GM18868 (cell line): ENCODE measurements around the gene COMT.
"Not testable (repeated sequence)": the region's sequence is repeated elsewhere in the genome, so short reads cannot be mapped to it uniquely, and the experiment has no call there.

Experiments
- ATAC-seq: cut with Tn5 transposase; IDR thresholded peaks from one replicate; pipeline ENCODE4 v1.9.1; 2021; ENCODE audit warnings: mild to moderate bottlenecking, moderate library complexity; ENCODE audit not compliant: unreplicated experiment

Gene COMT

GRCh38 chr22:19928207-19928606, 13.4 kb upstream of the COMT start:
- no peak for ATAC-seq

- ATAC-seq: no peak
Observed at GRCh38 chr22:19929586-19930550, 11.7 kb upstream of the COMT start.

GRCh38 chr22:19930551-19931486, 10.8 kb upstream of the COMT start:
- no peak for ATAC-seq

GRCh38 chr22:19931514-19931913, 10.1 kb upstream of the COMT start:
- no peak for ATAC-seq

GRCh38 chr22:19932367-19933206, 9.0 kb upstream of the COMT start:
- ATAC-seq: no peak

- ATAC-seq: no peak
Observed at GRCh38 chr22:19933341-19934241, 8.0 kb upstream of the COMT start.

- ATAC-seq: not testable (repeated sequence)
Observed at GRCh38 chr22:19935123-19935718, 6.4 kb upstream of the COMT start.

- ATAC-seq: no peak
Observed at GRCh38 chr22:19936513-19936912, 5.1 kb upstream of the COMT start.

- no peak for ATAC-seq
Observed at GRCh38 chr22:19937616-19938473, 3.7 kb upstream of the COMT start.

GRCh38 chr22:19940536-19941364, 822 bp upstream of the COMT start:
- no peak for ATAC-seq

GRCh38 chr22:19942157-19943081, 847 bp downstream of the COMT start:
- no peak for ATAC-seq

GRCh38 chr22:19943082-19944026, 1.8 kb downstream of the COMT start:
- ATAC-seq: no peak

- no peak for ATAC-seq
Observed at GRCh38 chr22:19948057-19948760, 6.6 kb downstream of the COMT start.

- no peak for ATAC-seq
Observed at GRCh38 chr22:19951346-19951745, 9.8 kb downstream of the COMT start.
